ENCODE measurements around the gene ARID5B.
A peak's percentile ranks its signal among the peaks of the same experiment; 100 is the strongest.
"Not testable (repeated sequence)": the region's sequence is repeated elsewhere in the genome, so short reads cannot be mapped to it uniquely, and the experiment has no call there.

Gene ARID5B

DNA sequence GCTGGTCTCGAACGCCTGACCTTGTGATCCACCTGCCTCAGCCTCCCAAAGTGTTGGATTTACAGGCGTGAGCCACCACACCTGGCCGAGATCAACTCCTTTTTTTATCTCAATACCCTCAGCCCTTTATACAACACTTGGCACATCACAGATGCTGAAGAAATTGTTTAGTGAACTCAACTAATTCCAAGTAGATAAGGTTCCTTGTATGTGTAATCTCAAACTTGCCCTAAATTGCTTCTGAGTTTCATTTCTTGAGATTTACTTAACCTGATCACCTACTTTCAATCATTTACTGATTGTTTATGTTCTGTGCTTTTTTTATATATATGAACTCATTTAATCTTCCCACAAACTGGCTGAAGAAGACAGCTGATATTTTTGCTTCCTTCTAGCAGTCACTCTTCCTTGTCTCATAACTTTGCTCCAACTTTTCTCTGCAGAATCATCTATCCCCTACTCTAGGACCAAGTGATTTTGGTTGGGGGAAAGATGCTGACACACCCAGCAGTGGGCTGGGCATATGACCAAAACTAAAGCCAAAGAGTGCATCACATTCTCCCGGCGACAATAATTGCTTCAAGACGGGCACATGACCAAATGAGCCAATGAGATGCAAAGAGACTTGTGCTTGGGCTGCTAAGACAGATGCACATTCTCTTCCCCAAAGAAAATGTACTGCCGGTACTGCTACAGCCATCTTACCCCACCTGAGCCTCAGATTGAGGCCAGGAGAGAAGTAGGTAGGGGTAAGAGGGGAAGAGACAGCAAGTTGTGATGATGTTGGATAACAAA, 40.3 kb upstream of the ARID5B start:
- no peak overlapping the region for H3K4me3 ChIP-seq (replicated peaks in 1 of 2; ENCODE audit: low read depth in 2 of 2, low read length in 2 of 2)
- DNase-seq (ENCODE audit: low read depth in 2 of 2): no peak
- TF ChIP-seq, protein P1, sequence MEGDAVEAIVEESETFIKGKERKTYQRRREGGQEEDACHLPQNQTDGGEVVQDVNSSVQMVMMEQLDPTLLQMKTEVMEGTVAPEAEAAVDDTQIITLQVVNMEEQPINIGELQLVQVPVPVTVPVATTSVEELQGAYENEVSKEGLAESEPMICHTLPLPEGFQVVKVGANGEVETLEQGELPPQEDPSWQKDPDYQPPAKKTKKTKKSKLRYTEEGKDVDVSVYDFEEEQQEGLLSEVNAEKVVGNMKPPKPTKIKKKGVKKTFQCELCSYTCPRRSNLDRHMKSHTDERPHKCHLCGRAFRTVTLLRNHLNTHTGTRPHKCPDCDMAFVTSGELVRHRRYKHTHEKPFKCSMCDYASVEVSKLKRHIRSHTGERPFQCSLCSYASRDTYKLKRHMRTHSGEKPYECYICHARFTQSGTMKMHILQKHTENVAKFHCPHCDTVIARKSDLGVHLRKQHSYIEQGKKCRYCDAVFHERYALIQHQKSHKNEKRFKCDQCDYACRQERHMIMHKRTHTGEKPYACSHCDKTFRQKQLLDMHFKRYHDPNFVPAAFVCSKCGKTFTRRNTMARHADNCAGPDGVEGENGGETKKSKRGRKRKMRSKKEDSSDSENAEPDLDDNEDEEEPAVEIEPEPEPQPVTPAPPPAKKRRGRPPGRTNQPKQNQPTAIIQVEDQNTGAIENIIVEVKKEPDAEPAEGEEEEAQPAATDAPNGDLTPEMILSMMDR (IDR thresholded peaks at IDR 0.05; ENCODE audit: low read depth, low read length): no peak

DNA sequence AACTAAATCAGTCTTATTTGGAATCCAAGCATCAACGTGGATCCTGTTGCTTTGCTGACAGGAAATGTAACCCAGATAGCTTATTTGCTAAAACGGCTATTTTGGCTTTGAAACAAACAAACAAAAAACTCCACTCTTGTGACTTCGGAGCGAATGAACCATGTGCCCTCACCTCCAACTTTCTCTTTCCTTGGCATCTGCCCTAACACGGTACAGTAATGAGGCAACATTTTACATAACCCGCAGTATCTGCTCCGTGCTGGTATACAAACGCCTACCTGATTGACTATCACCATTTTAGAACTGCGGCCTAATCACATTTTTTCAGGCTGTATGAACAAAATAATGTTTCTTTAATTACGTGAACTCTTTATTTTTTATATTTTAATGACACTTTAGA, 37.5 kb upstream of the ARID5B start:
- TF ChIP-seq, protein P1 (IDR thresholded peaks at IDR 0.05; ENCODE audit: low read depth, low read length): no peak
- H3K4me3 ChIP-seq (replicated peaks in 1 of 2; ENCODE audit: low read depth in 2 of 2, low read length in 2 of 2): no peak overlapping the region
- DNase-seq (ENCODE audit: low read depth in 2 of 2): no peak

DNA sequence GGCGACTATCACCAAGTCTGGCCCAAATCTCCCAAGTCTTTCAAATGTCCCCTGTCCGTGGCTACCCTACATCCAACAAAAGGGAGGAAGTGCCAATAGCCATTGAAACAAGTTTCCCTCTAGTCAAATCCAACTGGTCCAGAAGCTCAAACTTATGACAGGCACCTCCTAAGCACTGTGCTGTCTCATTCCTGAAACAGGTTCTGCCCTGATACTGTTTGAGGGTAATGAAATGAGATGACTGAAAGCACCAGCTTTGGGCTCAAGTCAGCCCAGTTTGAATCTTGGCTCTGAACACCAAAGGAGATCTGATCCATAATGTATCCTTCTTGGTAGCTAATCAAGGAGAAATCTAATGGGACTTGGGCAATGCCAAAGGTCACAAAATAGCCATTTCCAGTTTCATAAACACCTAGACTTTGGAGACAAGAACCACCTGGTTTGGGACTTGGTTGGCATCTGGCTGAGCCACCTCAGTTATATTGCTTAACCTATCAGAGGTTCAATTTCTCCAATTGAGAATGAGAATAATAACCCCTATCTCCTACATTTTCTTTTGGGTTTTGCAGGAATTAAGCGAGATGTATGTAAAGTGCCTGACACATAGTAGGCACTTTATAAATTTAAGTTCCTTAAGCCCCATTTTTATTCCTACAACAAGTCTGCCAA, 34.7 kb upstream of the ARID5B start:
- TF ChIP-seq, protein P1 (IDR thresholded peaks at IDR 0.05; ENCODE audit: low read depth, low read length): no peak
- no peak overlapping the region for H3K4me3 ChIP-seq (replicated peaks in 1 of 2; ENCODE audit: low read depth in 2 of 2, low read length in 2 of 2)
- DNase-seq (ENCODE audit: low read depth in 2 of 2): no peak

DNA sequence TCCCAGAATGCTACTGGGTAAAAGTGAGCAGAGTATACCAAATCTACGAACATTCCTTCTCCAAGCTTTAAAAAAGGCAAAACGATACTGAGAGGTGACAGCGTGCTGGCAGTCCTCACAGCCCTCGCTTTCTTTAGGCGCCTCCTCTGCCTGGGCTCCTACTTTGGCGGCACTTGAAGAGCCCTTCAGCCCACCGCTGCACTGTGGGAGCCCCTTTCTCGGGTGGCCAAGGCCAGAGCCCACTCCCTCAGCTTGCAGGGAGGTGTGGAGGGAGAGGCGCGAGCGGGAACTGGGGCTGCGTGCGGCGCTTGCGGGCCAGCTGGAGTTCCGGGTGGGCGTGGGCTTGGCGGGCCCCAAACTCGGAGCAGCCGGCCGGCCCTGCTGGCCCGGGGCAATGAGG, 34.1 kb upstream of the ARID5B start:
- not testable (repeated sequence) for DNase-seq (ENCODE audit: low read depth in 2 of 2); H3K4me3 ChIP-seq (replicated peaks in 1 of 2; ENCODE audit: low read depth in 2 of 2, low read length in 2 of 2)

DNA sequence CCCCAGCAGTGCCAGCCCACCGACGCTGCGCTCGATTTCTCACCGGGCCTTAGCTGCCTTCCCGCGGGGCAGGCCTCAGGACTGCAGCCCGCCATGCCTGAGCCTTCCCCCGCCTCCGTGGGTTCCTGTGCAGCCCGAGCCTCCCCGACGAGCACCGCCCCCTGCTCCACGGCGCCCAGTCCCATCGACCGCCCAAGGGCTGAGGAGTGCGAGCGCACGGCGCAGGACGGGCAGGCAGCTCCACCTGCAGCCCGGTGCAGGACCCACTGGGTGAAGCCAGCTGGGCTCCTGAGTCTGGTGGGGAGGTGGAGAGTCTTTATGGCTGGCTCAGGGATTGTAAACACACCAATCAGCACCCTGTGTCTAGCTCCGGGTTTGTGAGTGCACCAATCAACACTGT, 33.7 kb upstream of the ARID5B start:
- H3K4me3 ChIP-seq (replicated peaks in 1 of 2; ENCODE audit: low read depth in 2 of 2, low read length in 2 of 2): not testable (repeated sequence)
- peak in 1 of 2 donors; percentile 19 for DNase-seq (ENCODE audit: low read depth in 2 of 2)

DNA sequence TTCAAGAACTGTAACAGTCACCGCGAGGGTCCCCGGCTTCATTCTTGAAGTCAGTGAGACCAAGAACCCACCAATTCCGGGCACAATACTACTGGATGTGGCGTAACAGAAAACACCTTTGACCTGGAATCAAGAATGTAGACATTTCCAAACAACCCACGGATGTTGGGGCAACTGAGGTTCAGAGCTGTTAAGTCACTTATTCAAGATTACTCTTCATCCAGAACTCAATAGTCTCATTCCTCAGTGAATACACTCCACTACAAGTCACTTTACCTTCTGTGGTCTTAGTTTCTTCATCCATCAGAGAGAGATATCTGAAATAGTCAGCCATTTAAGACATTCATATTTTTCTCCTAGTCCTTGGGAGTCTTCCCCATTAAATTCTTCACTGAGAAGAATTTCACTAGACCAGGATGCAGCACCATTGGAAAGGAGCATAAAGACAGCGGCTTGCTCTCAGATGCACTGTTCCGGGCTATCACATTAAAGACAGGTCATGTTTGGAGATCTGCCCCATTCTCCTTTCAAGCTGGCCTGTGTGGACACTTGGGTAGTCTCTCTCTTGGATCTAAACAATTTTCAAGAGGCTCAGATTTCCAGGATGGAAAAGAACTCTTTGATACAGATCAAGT, 32.3 kb upstream of the ARID5B start:
- DNase-seq (ENCODE audit: low read depth in 2 of 2): no peak
- TF ChIP-seq, protein P1 (IDR thresholded peaks at IDR 0.05; ENCODE audit: low read depth, low read length): no peak
- H3K4me3 ChIP-seq (replicated peaks in 1 of 2; ENCODE audit: low read depth in 2 of 2, low read length in 2 of 2): no peak overlapping the region

DNA sequence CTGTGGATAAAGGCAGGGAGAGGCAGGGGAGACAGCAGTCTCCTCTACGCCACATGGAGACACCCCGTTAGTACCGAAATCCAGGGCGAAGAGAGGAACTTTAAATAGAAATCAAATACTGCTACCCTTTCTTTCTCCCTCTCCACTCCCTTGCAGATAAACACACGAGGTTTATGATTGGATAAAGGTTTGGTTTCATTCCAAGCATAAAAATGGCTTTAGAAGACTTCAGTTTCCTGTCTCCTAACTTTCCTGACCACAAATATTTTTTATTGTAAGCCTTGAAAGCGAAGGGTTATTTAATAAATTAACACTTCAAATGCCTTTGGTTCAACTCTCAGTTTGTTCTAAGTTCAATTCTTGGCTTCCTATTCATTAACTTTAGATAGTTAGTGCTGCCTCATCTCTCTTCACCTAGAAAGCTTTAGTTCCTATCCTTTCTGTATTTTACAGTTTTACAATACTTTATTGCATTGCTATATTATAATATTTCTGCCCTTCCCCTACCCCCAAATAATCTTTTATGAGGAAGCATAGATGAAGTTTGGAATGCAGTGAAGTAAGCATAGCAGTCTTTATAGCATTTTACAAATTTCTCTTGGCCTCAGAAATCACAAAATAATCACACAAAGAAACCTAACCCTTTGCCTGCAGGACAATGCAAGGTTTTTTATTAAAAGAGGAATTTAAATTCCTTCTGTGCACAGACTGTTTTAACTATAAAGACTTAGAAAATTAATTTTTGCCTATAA, 31.5 kb upstream of the ARID5B start:
- peak; percentile 50 to 74 for DNase-seq (ENCODE audit: low read depth in 2 of 2)
- no peak overlapping the region for H3K4me3 ChIP-seq (replicated peaks in 1 of 2; ENCODE audit: low read depth in 2 of 2, low read length in 2 of 2)
- TF ChIP-seq, protein P1 (IDR thresholded peaks at IDR 0.05; ENCODE audit: low read depth, low read length): no peak
